ENCODE measurements around the gene PCDHA7. TPM values are rescaled to one million over a fixed set of nuclear protein-coding genes. Genes with fewer than 3 reads are reported as not detected.

PCDHA7 gene
- polyA plus RNA-seq, 1 donor = 0.35 TPM

Other genes with a start within 250 kb of the PCDHA7 start
- gene CD14, start 201.1 kb upstream of the PCDHA7 start, polyA plus RNA-seq (ENCODE audit: insufficient read length) = 5.6 TPM
- gene TMCO6, start 194.8 kb upstream of the PCDHA7 start, polyA plus RNA-seq (ENCODE audit: insufficient read length) = 19.8 TPM
- gene NDUFA2, start 186.6 kb upstream of the PCDHA7 start, polyA plus RNA-seq (ENCODE audit: insufficient read length) = 69.0 TPM
- 170 TPM for gene IK, start 186.4 kb upstream of the PCDHA7 start, polyA plus RNA-seq (ENCODE audit: insufficient read length)
- 19.6 TPM for gene WDR55, start 169.4 kb upstream of the PCDHA7 start, polyA plus RNA-seq (ENCODE audit: insufficient read length)
- 0.35 TPM for gene DND1, start 160.7 kb upstream of the PCDHA7 start, polyA plus RNA-seq (ENCODE audit: insufficient read length)
- 83.4 TPM for gene HARS1, start 142.9 kb upstream of the PCDHA7 start, polyA plus RNA-seq (ENCODE audit: insufficient read length)
- 61.0 TPM for gene HARS2, start 142.8 kb upstream of the PCDHA7 start, polyA plus RNA-seq (ENCODE audit: insufficient read length)
- 124 TPM for gene ZMAT2, start 133.8 kb upstream of the PCDHA7 start, polyA plus RNA-seq (ENCODE audit: insufficient read length)
- gene PCDHA1, start 48.1 kb upstream of the PCDHA7 start, polyA plus RNA-seq (ENCODE audit: insufficient read length) = not detected
- gene PCDHA2, start 39.4 kb upstream of the PCDHA7 start, polyA plus RNA-seq (ENCODE audit: insufficient read length) = 0.20 TPM
- 0.47 TPM for gene PCDHA3, start 33.2 kb upstream of the PCDHA7 start, polyA plus RNA-seq (ENCODE audit: insufficient read length)
- 1.00 TPM for gene PCDHA4, start 27.2 kb upstream of the PCDHA7 start, polyA plus RNA-seq (ENCODE audit: insufficient read length)
- gene PCDHA5, start 12.7 kb upstream of the PCDHA7 start, polyA plus RNA-seq (ENCODE audit: insufficient read length) = 0.18 TPM
- 0.38 TPM for gene PCDHA6, start 6.3 kb upstream of the PCDHA7 start, polyA plus RNA-seq (ENCODE audit: insufficient read length)
- gene PCDHA8, start 6.9 kb downstream of the PCDHA7 start, polyA plus RNA-seq (ENCODE audit: insufficient read length) = 0.17 TPM
- gene PCDHA9, start 14.1 kb downstream of the PCDHA7 start, polyA plus RNA-seq (ENCODE audit: insufficient read length) = 0.03 TPM
- gene PCDHA10, start 21.6 kb downstream of the PCDHA7 start, polyA plus RNA-seq (ENCODE audit: insufficient read length) = 0.62 TPM
- 0.52 TPM for gene PCDHA11, start 34.7 kb downstream of the PCDHA7 start, polyA plus RNA-seq (ENCODE audit: insufficient read length)
- gene PCDHA12, start 41.0 kb downstream of the PCDHA7 start, polyA plus RNA-seq (ENCODE audit: insufficient read length) = 0.23 TPM
- gene PCDHA13, start 47.9 kb downstream of the PCDHA7 start, polyA plus RNA-seq (ENCODE audit: insufficient read length) = not detected
- gene PCDHAC1, start 92.0 kb downstream of the PCDHA7 start, polyA plus RNA-seq (ENCODE audit: insufficient read length) = 0.13 TPM
- 0.93 TPM for gene PCDHAC2, start 132.2 kb downstream of the PCDHA7 start, polyA plus RNA-seq (ENCODE audit: insufficient read length)
- gene PCDHB1, start 217.1 kb downstream of the PCDHA7 start, polyA plus RNA-seq (ENCODE audit: insufficient read length) = 0.13 TPM

All from left kidney (tissue), 1 donor.